Measurements from ENCODE around the gene CYP24A1.

DNA sequence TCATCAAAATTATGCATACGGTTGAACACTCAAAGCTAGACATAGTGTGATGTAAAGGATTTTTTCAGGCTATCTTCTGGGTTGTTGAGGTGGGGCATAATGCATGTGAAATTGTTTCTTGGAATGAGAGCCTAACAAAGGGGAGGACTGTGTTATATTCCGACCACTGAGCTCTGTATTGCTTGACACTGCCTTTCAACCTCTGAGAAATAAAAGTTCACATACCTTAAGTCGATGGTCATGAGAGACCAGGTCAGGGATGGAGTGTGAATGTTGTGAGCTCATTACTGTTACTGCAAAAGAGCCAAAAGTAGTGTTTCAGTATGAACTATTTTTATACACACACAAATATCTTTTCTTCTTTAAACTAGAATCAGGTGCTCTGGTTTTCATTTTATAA lies 39.1 kb upstream of the CYP24A1 start:
- TF ChIP-seq, protein P1, sequence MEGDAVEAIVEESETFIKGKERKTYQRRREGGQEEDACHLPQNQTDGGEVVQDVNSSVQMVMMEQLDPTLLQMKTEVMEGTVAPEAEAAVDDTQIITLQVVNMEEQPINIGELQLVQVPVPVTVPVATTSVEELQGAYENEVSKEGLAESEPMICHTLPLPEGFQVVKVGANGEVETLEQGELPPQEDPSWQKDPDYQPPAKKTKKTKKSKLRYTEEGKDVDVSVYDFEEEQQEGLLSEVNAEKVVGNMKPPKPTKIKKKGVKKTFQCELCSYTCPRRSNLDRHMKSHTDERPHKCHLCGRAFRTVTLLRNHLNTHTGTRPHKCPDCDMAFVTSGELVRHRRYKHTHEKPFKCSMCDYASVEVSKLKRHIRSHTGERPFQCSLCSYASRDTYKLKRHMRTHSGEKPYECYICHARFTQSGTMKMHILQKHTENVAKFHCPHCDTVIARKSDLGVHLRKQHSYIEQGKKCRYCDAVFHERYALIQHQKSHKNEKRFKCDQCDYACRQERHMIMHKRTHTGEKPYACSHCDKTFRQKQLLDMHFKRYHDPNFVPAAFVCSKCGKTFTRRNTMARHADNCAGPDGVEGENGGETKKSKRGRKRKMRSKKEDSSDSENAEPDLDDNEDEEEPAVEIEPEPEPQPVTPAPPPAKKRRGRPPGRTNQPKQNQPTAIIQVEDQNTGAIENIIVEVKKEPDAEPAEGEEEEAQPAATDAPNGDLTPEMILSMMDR (optimal IDR thresholded peaks at IDR 0.05 in 1 of 3, IDR thresholded peaks at IDR 0.05 in 1 of 3, conservative IDR thresholded peaks at IDR 0.05 in 1 of 3; ENCODE audit: extremely low read depth in 1 of 3, insufficient read depth in 2 of 3, low read length in 3 of 3) = no peak
- TF ChIP-seq EZH2 (IDR thresholded peaks at IDR 0.05; ENCODE audit: low read length) = no peak
